Urinary bladder (tissue), 4 donors: Measurements from ENCODE around the gene APBA1. TPM values are rescaled to one million over a fixed set of nuclear protein-coding genes. Genes with fewer than 3 reads are reported as not detected.

Experiments
- DNase-seq: peaks from one replicate; pipeline ENCODE4 v3.0.0-alpha.2; 2015; ENCODE audit errors: extremely low spot score
- H3K27ac ChIP-seq: one replicate; pipeline ENCODE4 v1.5.1; 2013; ENCODE audit warnings: low read depth, mild to moderate bottlenecking, moderate library complexity
- H3K36me3 ChIP-seq: one replicate; pipeline ENCODE4 v1.6.1; 2013; ENCODE audit warnings: mild to moderate bottlenecking, moderate library complexity; ENCODE audit not compliant: insufficient read depth
- H3K4me1 ChIP-seq: one replicate; pipeline ENCODE4 v1.6.1; 2013; ENCODE audit warnings: mild to moderate bottlenecking, moderate library complexity; ENCODE audit not compliant: insufficient read depth
- H3K4me3 ChIP-seq: one replicate; pipeline ENCODE4 v1.5.1; 2013; ENCODE audit warnings: low read depth, low read length
- WGBS: extraction: QIAGEN DNeasy Blood & Tissue Kit; methylation state at CpG from one replicate; pipeline ENCODE4 v1.1.7; 2013; 5-methylcytosine and 5-hydroxymethylcytosine counted together
- polyA plus RNA-seq: library from polyadenylated mRNA; stranded (reverse); fragments of 200-250 nt; gene quantifications from one replicate; pipeline ENCODE4 v1.2.3, GENCODE V29; 2013
- total RNA-seq: library from RNA; depleted of rRNA; stranded (reverse); fragments of >200 nt; gene quantifications from one replicate; pipeline ENCODE4 v1.2.3, GENCODE V29; 2014
- donor health status: healthy with polysubstance abuse.
- donor health status: healthy.

Gene APBA1
- total and polyA plus RNA-seq, 2 donors = 7.1 to 12.4 TPM

DNA sequence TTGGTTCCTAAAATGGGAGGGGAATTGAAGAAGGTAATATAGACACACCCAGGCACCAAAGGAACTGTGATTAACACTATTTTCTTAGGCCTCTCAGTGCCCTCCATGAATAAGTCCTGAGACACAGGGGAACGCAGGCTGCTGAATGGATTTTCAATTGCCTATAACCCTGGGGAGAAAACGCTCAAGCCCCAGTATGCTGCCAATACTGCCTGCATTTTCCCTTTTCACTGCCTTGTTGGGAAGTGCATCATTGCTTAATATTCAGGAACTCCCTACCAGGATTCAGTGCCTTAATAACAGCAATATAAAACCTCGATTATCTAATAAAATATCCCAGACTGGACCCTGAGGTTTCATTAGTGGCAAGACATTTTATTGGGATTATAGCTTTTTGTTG, 25.4 kb downstream of the APBA1 start:
- Histone ChIP-seq H3K4me3 (no peak overlapping the region), H3K4me1 (no peaks in the 10 kb centered on the region), H3K27ac (no peak overlapping the region), H3K36me3 (no peaks in the 10 kb centered on the region)
- WGBS = 66% methylated on average over 3 of the region's 3 CpGs
- DNase-seq = no peak

DNA sequence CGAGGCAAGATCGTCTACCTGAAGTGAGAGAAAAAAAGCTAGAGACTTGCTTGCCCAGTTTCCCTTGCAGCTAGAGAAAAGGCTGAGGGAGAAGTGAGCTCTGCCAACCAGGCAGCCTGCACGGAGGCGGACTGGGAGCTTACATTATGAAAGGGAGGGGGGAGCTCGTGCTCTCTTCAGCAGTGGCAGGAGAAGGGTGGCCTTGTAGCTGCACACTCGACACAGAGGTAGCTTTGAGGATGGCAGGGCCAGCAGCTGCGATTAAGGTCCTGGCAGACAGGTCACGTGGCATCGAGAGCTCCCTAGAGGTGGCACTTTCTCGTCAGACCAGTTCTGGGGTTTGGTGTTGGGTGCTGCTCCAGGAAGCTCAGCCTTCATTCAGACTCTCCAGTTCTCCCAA, 26.7 kb downstream of the APBA1 start:
- Histone ChIP-seq H3K4me1 (no peaks in the 10 kb centered on the region), H3K4me3 (no peak overlapping the region), H3K27ac (no peak overlapping the region), H3K36me3 (no peaks in the 10 kb centered on the region)
- WGBS = 78% methylated on average over 10 of the region's 10 CpGs
- DNase-seq = no peak

DNA sequence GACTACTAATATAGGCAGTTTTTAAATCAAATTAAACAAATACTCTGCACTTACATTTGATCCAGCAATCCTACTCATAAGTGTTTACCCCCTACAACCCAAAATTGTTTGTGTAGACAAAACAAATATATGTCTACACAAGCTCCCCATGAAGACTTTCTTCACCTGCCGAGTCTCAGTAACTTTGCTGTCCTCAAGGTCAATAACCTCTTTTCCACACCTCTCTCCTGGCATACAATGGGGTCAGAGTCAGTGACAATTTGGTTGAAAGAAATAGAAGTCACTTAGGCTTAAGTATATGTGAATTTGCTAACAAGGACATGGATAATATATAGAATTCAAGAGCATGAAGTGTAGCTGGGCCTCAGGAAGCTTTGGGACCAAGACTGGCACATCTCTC, 29.1 kb downstream of the APBA1 start:
- WGBS = 97% methylated on average over 1 of the region's 1 CpG
- Histone ChIP-seq H3K36me3 (no peaks in the 10 kb centered on the region), H3K4me1 (no peaks in the 10 kb centered on the region), H3K4me3 (no peak overlapping the region), H3K27ac (no peak overlapping the region)
- no peak for DNase-seq

DNA sequence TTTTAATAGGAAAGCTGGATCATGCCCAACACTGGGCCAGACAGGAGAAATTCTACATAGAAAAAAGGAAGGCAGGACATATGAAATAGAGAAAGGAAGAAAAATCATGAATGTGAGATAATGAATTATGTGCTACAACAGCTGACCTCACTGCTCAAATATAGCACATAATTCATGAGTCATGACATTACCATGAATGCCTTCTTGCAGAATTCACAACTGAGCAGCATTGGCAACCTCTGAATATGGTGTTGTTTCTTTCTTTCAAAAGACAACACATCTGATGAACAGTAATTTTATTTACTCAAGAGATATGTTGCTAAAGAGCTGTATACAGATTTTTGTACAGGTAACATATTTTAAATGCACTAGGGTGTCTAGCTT, 34.4 kb downstream of the APBA1 start:
- Histone ChIP-seq H3K27ac (no peak overlapping the region), H3K4me3 (no peak overlapping the region), H3K36me3 (no peaks in the 10 kb centered on the region), H3K4me1 (no peaks in the 10 kb centered on the region)
- no peak for DNase-seq

DNA sequence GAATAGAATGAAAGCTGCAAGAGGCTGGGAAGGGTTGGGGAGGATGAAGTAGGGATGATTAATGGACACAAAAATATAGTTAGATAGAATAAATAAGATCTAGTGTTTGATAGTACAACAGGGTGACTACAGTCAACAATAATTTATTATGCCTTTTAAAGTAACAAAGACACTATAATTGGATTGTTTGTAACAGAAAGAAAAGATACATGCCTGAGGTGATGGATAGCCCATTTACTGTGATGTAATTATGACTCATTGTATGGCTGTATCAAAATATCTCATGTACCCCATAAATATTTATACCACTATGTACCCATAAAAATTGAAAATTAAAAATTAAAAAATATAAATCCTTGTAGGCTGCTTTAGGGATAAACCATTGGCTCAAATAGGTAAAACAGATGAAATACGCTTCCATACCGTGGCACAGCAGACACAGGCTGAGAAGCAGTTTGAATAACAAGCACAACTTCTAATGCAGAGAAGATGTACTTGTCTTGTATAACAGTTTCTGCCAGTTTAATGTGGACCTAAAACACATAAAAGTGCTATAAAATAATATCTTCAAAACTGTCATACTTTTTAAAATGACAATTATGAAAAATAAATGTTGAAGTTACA, 34.9 kb downstream of the APBA1 start:
- Histone ChIP-seq H3K36me3 (no peaks in the 10 kb centered on the region), H3K4me3 (no peak overlapping the region), H3K4me1 (no peaks in the 10 kb centered on the region), H3K27ac (no peak overlapping the region)
- no peak for DNase-seq
- WGBS = 95% methylated on average over 2 of the region's 2 CpGs

DNA sequence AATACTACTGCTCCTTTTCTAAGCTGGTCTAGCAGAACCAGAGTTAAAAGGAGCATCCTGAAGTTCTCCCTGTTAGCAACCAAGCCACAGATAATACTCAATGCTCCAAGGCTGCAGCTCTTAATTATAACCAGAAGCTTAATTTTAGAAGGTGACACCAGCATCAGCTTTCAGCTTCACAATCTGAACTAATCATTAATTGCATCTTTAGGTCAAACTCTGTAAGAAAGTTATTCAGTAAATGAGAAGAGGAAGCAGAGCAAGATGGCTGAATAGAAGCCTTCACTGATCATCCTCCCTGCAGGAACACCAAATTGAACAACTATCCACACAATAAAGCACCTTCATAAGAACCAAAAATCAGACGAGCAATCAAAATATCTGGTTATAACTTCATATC, 38.5 kb downstream of the APBA1 start:
- H3K27ac ChIP-seq = no peak overlapping the region
- no peaks in the 10 kb centered on the region for H3K36me3 ChIP-seq
- H3K4me3 ChIP-seq = no peak overlapping the region
- DNase-seq = no peak
- 80% methylated on average over 1 of the region's 1 CpG for WGBS
- no peaks in the 10 kb centered on the region for H3K4me1 ChIP-seq

DNA sequence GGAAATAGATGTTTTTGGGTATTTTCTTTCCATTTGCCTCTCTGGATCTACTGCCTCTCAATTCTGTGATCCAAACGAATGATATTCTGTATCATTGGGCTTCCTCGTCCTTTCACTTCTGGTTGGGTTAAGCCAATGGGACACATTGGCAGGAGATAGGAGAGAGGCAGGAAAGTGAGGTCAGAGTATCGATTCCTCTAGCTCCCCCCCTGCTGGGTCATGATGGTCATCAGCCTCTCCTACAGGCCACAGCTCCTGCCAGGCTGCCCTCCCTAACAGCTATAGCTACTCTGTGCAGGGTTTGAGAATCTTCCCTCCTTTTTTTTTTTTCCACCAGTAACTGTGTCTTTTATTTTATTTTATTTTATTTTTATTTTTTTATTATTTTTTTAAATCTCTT, 39.4 kb downstream of the APBA1 start:
- no peak overlapping the region for H3K4me3 ChIP-seq
- no peaks in the 10 kb centered on the region for H3K36me3 ChIP-seq
- H3K27ac ChIP-seq = no peak overlapping the region
- H3K4me1 ChIP-seq = no peaks in the 10 kb centered on the region
- DNase-seq = no peak
- 58% methylated on average over 3 of the region's 3 CpGs for WGBS

DNA sequence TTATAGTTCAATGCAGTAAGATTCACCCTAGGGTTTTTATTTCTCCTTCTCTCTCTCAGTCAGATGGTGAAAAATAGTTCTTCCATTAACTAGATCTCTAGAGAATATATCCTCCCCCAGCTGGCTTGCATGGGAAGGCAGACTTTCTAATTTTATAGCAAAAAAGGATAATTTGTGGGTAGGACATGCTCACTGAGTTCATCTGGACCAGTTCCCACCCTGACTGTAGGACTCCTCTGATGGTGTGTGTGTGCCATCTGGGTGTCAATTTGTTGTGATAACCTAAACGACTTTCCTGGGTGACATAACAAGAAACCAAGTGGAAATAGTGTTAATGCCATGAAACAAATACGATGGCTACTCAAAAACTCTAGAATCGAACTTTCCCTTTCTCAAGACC, 44.9 kb downstream of the APBA1 start:
- H3K4me1 ChIP-seq = no peaks in the 10 kb centered on the region
- no peak overlapping the region for H3K4me3 ChIP-seq
- H3K36me3 ChIP-seq = no peaks in the 10 kb centered on the region
- no peak for DNase-seq
- H3K27ac ChIP-seq = no peak overlapping the region
- 77% methylated on average over 3 of the region's 3 CpGs for WGBS

DNA sequence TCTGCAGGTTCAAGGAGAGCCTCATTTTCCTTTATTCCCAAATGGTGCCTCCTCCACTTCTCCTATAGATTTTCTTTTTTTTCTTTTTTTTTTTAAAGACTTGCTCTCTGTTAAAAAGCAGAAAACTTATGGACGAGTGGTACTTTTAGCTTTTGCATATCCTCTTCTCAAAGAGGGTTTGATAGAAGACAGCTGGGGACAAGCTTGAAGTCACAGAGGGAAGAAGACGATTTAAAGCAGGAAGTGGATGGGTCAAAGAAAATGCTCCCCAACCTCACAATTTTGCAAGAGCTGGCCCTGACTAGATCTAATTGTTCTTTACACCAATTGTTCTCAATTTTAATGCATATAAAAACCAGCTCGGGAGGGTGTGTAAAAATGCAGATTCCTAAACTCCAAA, 48.9 kb downstream of the APBA1 start:
- DNase-seq = no peak
- H3K27ac ChIP-seq = no peak overlapping the region
- no peaks in the 10 kb centered on the region for H3K4me1 ChIP-seq
- H3K36me3 ChIP-seq = no peaks in the 10 kb centered on the region
- WGBS = 67% methylated on average over 3 of the region's 3 CpGs
- no peak overlapping the region for H3K4me3 ChIP-seq

DNA sequence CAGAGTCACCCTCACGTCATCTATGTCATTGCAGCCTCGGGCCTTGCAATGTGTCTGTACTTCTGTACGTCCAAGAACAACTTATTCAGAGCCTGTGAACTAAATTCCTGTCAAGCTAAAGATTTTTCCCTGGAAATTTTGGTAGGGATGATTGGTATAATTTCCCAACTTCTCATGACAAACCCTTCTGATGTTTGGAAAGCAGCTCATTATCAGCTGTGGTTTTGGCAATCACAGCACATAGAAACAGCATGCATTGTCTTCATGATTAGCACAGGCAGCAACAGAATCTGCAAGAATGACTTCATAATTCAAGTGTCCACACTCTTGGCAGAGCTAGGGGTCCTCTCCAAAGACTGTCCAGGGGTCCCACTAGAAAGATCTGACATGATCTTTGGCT, 49.5 kb downstream of the APBA1 start:
- 91% methylated on average over 3 of the region's 3 CpGs for WGBS
- no peak overlapping the region for H3K27ac ChIP-seq
- no peak for DNase-seq
- no peak overlapping the region for H3K4me3 ChIP-seq
- no peaks in the 10 kb centered on the region for H3K4me1 ChIP-seq
- no peaks in the 10 kb centered on the region for H3K36me3 ChIP-seq

DNA sequence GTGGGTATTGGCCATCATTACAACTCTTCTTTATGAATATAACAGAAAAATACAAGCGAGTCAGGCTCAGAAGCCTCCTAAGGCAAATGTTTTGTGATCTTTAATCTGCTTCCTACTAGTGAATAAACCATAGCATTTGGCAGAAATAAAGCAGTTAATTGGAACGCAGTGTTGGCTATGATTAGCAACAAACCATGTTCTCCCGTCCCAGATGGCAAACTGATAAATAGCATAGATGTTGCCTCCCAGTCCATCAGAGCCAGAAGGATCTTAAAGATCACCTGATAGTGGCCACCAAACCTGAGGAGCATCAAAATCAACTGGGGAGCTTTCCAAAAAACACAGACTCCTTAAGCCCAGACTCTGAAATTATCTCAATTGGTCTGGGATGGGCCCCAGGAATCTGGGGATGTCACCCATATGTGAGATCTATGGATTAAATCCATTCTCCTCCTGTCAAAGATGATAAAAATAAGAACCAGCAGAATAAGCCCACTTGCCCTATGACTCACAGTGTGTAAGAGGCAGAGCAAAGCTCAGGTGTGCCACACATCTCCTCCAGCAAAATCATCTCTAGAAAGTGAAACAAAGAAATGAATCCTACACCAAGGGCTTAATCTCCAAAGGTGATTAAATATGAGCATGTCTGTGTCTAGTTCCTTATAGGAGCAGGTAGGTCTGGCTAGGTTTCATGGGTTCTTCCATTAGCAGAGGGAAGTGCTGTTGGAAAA, 50.3 kb downstream of the APBA1 start:
- H3K4me3 ChIP-seq = no peak overlapping the region
- DNase-seq = no peak
- 68% methylated on average over 3 of the region's 3 CpGs for WGBS
- no peaks in the 10 kb centered on the region for H3K4me1 ChIP-seq
- H3K36me3 ChIP-seq = no peaks in the 10 kb centered on the region
- no peak overlapping the region for H3K27ac ChIP-seq

DNA sequence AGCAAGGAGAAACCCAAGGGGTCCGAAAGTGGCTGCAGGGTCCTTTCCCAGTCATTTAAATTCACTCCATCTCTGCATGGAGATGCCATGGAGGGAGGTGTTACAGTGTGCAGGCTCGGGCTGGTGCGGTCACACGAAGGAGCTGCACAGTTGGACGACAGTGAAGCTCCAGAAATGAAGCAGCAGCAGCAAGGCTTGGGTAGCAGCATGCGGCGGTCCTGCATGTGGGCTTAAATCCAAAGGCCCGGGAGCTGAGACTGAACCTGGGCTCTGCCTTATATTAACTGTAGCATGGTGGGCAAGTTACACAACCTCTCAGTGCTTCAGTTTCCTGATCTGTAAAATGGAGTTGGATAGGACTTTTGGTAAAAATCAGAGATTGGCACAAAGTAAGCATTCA, 51.4 kb downstream of the APBA1 start:
- Histone ChIP-seq H3K4me3 (no peak overlapping the region), H3K4me1 (no peaks in the 10 kb centered on the region), H3K27ac (no peak overlapping the region), H3K36me3 (no peaks in the 10 kb centered on the region)
- DNase-seq = no peak
- 96% methylated on average over 8 of the region's 8 CpGs for WGBS

DNA sequence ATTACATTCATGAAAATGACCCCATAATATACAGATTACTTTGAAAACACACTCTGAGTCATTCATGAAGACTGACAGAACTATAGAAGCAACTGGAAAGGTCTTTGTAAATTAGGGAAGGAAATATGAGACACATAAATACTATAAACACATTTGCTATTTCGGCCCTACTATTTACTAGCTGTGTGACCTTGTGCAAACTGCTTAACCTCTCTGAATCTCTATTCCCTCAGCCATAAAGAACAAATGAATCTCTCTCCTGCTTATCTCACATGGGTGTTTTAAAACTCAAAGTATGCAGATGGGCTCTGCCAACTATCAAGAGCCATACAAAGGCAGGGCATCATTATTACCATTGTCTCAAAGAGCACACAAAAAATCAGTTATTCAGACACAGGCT, 52.9 kb downstream of the APBA1 start:
- no peaks in the 10 kb centered on the region for H3K4me1 ChIP-seq
- WGBS = 90% methylated on average over 1 of the region's 1 CpG
- H3K36me3 ChIP-seq = no peaks in the 10 kb centered on the region
- DNase-seq = no peak
- H3K4me3 ChIP-seq = no peak overlapping the region
- no peak overlapping the region for H3K27ac ChIP-seq

DNA sequence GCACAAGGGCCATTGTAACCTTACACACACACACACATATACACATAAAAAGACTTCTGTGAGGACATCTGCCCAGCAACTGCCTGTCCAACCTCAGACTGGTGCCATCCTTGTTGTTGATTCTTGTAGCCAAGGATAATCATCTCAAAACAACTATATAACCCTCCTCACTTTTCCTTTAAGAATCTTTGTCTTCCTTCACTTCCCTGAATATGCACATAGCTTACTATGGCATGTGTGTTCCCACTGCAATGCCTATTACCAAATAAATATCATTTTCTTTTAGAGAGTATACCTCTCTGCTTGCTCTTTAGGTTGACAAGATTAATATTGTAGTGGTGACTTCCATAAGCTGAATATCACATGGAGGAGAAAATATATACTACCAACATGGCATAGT, 55.2 kb downstream of the APBA1 start:
- H3K36me3 ChIP-seq = no peaks in the 10 kb centered on the region
- H3K4me3 ChIP-seq = no peak overlapping the region
- H3K4me1 ChIP-seq = no peaks in the 10 kb centered on the region
- no peak for DNase-seq
- no peak overlapping the region for H3K27ac ChIP-seq

DNA sequence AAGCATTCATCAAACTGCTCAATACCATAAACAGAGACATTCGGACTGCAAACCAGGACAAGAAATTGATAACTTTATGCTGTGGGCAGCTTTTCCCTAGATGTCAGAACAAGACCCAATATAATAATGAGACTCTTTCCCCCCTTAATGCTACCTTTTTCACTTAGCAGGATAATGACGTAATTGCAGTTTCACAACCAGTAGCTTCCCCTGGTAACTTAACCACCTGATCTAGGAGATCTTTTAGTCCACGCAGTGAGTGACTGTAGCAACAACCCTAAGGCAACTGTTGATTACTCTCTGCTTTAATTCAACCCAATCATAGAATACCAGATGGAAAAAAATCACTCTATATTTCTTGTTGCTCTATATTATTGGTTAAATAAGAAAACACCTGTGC, 56.3 kb downstream of the APBA1 start:
- no peak for DNase-seq
- H3K27ac ChIP-seq = no peak overlapping the region
- H3K4me1 ChIP-seq = no peaks in the 10 kb centered on the region
- WGBS = 97% methylated on average over 3 of the region's 3 CpGs
- no peaks in the 10 kb centered on the region for H3K36me3 ChIP-seq
- no peak overlapping the region for H3K4me3 ChIP-seq
